ENCODE data around the gene PPARA. TPM values are rescaled to one million over a fixed set of nuclear protein-coding genes. Genes with fewer than 3 reads are reported as not detected.

Gene PPARA
- total and polyA plus RNA-seq, 9 of the 15 experiments (the other 6 are each of a cell fraction or from before 2014, with no cell fraction given) = 0.64 to 5.3 (median 3.5) TPM

- H3K27ac ChIP-seq (ENCODE audit: extremely low read depth, low read depth, low read length) = no peak overlapping the region
- 0 out of 2 replicates have a peak, but pooled peaks have one; percentile 39 for TF ChIP-seq HNRNPL (IDR thresholded peaks at IDR 0.05; ENCODE audit: low read depth, low read length)
- TF ChIP-seq CAMTA2 (CRISPR knock-in tag; conservative IDR thresholded peaks at IDR 0.05) = no peak
- no peak for TF ChIP-seq MLX (CRISPR knock-in tag; conservative IDR thresholded peaks at IDR 0.05)
- no peak for TF ChIP-seq ATF2 (CRISPR knock-in tag; IDR thresholded peaks at IDR 0.05)
- no peak for TF ChIP-seq ELK3 (CRISPR knock-in tag; IDR thresholded peaks at IDR 0.05)
- no peak for TF ChIP-seq HDGF (IDR thresholded peaks at IDR 0.05)
- TF ChIP-seq KLF16 (IDR thresholded peaks at IDR 0.05) = 0 out of 2 replicates have a peak, but pooled peaks have one; percentile 6
- no peak for TF ChIP-seq ZNF764 (CRISPR knock-in tag; IDR thresholded peaks at IDR 0.05; ENCODE audit: low read depth)
- no peak for TF ChIP-seq ZNF311 (CRISPR knock-in tag; IDR thresholded peaks at IDR 0.05)
- no peak for TF ChIP-seq PML (IDR thresholded peaks at IDR 0.05; ENCODE audit: low read length)
- no peak for TF ChIP-seq HLTF (IDR thresholded peaks at IDR 0.05)
- no peak for TF ChIP-seq SNIP1 (IDR thresholded peaks at IDR 0.05; ENCODE audit: low read depth)
- TF ChIP-seq E2F1 (CRISPR knock-in tag; IDR thresholded peaks at IDR 0.05) = no peak
- peak; percentile 50 for TF ChIP-seq MYNN (IDR thresholded peaks at IDR 0.05)
- TF ChIP-seq MYNN (CRISPR knock-in tag; IDR thresholded peaks at IDR 0.05) = no peak
- no peak for TF ChIP-seq ARID1B (IDR thresholded peaks at IDR 0.05)
- no peak for TF ChIP-seq ZNF277 (CRISPR knock-in tag; IDR thresholded peaks at IDR 0.05; ENCODE audit: borderline replicate concordance)
- no peak for TF ChIP-seq ZEB2 (IDR thresholded peaks at IDR 0.05)
- TF ChIP-seq CREM (IDR thresholded peaks at IDR 0.05; ENCODE audit: low read depth) = peak; percentile 32; the same call in 1 of the 2 replicates
- no peak for TF ChIP-seq RBFOX2 (IDR thresholded peaks at IDR 0.05; ENCODE audit: low read depth, low read length)
Observed at GRCh38 chr22:46116491-46116958, 33.8 kb upstream of the PPARA start.

More at GRCh38 chr22:46116491-46116958, 33.8 kb upstream of the PPARA start:
- WGBS (ENCODE audit: insufficient coverage, low coverage, missing lambda C conversion rate) = 0% methylated on average over 4 of the region's 28 CpGs
- no peak overlapping the region for H3K4me3 ChIP-seq
- H3K9me1 ChIP-seq (ENCODE audit: control insufficient read depth, insufficient read depth, low read length) = no peaks in the 10 kb centered on the region
- no peaks in the 10 kb centered on the region for H3K36me3 ChIP-seq (ENCODE audit: control insufficient read depth, insufficient read depth, low read length)
- H3K4me2 ChIP-seq (ENCODE audit: insufficient read depth, low read length) = no peak overlapping the region
- ChIA-PET POLR2A (interaction anchor here (0.8 to 1.0 kb wide), 2 partner anchors 111 to 120 kb away, joined by 3 to 4 read pairs; no protein-coding TSS in a partner anchor), CTCF (ENCODE audit: low intra/inter-chr PET ratio) (interaction anchor here (0.6 to 4.8 kb wide), 7 partner anchors 103 to 539 kb away, joined by 3 to 111 read pairs (median 5); no protein-coding TSS in a partner anchor)
- intact Hi-C loops (cut with micrococcal nuclease) = loop anchor here (1.0 to 10.0 kb wide), 3 partner anchors 110 to 542 kb away; no protein-coding TSS in a partner anchor
- peaks cover 0 to 61% of the 10 kb centered on the region in 2 experiments; a peak in 3 of 5 replicates for H3K4me1 ChIP-seq (replicated peaks in 1 of 2; ENCODE audit: control insufficient read depth in 2 of 2, insufficient read depth in 2 of 2, low read length in 2 of 2)
- no peaks in the 10 kb centered on the region for H3K9me3 ChIP-seq (replicated peaks; ENCODE audit: control insufficient read depth, insufficient read depth, low read depth, low read length)
- peak; percentile 80 for FAIRE-seq
- no peaks in the 10 kb centered on the region for H4K20me1 ChIP-seq (replicated peaks; ENCODE audit: control insufficient read depth, insufficient read depth, low read length)
- peak overlapping the region in 1 of 2 experiments; percentile 35; a peak in 2 of 4 replicates for H3K9ac ChIP-seq (ENCODE audit: insufficient read depth in 1 of 2, low read depth in 2 of 2, low read length in 2 of 2)
- DNase-seq (ENCODE audit: extremely low read depth in 1 of 4, low spot score in 3 of 4) = peak; percentile 84 to 94 (median 94)
- peak; percentile 89 for ATAC-seq
- no peak overlapping the region for H2AFZ ChIP-seq (ENCODE audit: low read depth, low read length)
- no peaks in the 10 kb centered on the region for H3K27me3 ChIP-seq (ENCODE audit: control insufficient read depth in 2 of 2, insufficient read depth in 2 of 2, low read length in 2 of 2)
- no peaks in the 10 kb centered on the region for H3K79me2 ChIP-seq (ENCODE audit: control insufficient read depth, insufficient read depth, low read length)
- in situ Hi-C loops (cut with MboI) = loop anchor here (5.0 kb wide), 1 partner anchor 109 kb away; no protein-coding TSS in a partner anchor
- no TSS peak for BruUV-seq (replicated peaks)

Data from K562 (cell line).